ENCODE measurements around the gene HINT1.
"Not testable (repeated sequence)": the region's sequence is repeated elsewhere in the genome, so short reads cannot be mapped to it uniquely, and the experiment has no call there.

HINT1 gene

GRCh38 chr5:131195696-131196095, 30.6 kb upstream of the HINT1 start:
- no peak for DNase-seq (ENCODE audit: low read depth)
- no peak for TF ChIP-seq CTCF (IDR thresholded peaks at IDR 0.05; ENCODE audit: control insufficient read depth, extremely low read depth, insufficient read depth)
- H3K4me3 ChIP-seq (ENCODE audit: low read depth, low read length): no peak overlapping the region

GRCh38 chr5:131194725-131195124, 29.7 kb upstream of the HINT1 start:
- no peak overlapping the region for H3K4me3 ChIP-seq (ENCODE audit: low read depth, low read length)
- no peak for TF ChIP-seq CTCF (IDR thresholded peaks at IDR 0.05; ENCODE audit: control insufficient read depth, extremely low read depth, insufficient read depth)
- no peak for DNase-seq (ENCODE audit: low read depth)

GRCh38 chr5:131193897-131194296, 28.8 kb upstream of the HINT1 start:
- not testable (repeated sequence) for H3K4me3 ChIP-seq (ENCODE audit: low read depth, low read length); DNase-seq (ENCODE audit: low read depth)

GRCh38 chr5:131193106-131193505, 28.1 kb upstream of the HINT1 start:
- DNase-seq (ENCODE audit: low read depth): no peak
- no peak for TF ChIP-seq CTCF (IDR thresholded peaks at IDR 0.05; ENCODE audit: control insufficient read depth, extremely low read depth, insufficient read depth)
- H3K4me3 ChIP-seq (ENCODE audit: low read depth, low read length): no peak overlapping the region

- H3K4me3 ChIP-seq (ENCODE audit: low read depth, low read length): no peak overlapping the region
- no peak for TF ChIP-seq CTCF (IDR thresholded peaks at IDR 0.05; ENCODE audit: control insufficient read depth, extremely low read depth, insufficient read depth)
- DNase-seq (ENCODE audit: low read depth): no peak
These were observed 21.7 kb upstream of the HINT1 start for GRCh38 chr5:131186561-131187256.

GRCh38 chr5:131185523-131186104, 20.6 kb upstream of the HINT1 start:
- no peak for DNase-seq (ENCODE audit: low read depth)
- H3K4me3 ChIP-seq (ENCODE audit: low read depth, low read length): no peak overlapping the region
- no peak for TF ChIP-seq CTCF (IDR thresholded peaks at IDR 0.05; ENCODE audit: control insufficient read depth, extremely low read depth, insufficient read depth)

- no peak overlapping the region for H3K4me3 ChIP-seq (ENCODE audit: low read depth, low read length)
- no peak for TF ChIP-seq CTCF (IDR thresholded peaks at IDR 0.05; ENCODE audit: control insufficient read depth, extremely low read depth, insufficient read depth)
- no peak for DNase-seq (ENCODE audit: low read depth)
These were observed 17.8 kb upstream of the HINT1 start for GRCh38 chr5:131182839-131183238.
